ENCODE data around the gene TMSB4X. TPM values are rescaled to one million over a fixed set of nuclear protein-coding genes. Genes with fewer than 3 reads are reported as not detected.

TMSB4X gene
- total RNA-seq, 1 experiment from 2014 or later: 2,928 TPM

DNA sequence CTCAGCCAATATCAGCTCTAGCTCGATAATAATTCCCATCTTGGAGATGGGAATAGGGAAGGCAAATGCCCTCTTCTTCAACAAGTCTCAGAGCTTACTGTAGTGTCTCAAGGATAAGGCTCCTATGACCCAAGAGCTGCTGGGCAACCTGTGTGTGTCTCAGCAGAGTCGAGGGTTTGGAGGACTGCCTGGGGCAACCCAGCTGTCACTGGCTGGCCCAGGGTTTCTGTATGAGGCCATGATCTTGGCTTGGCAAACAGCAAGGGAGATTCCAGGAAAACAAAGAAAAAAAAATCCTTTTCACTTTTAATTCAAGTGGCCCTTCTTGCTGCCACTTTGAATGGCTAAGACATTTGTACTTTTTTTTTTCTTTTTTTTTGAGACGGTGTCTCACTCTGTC, 34.4 kb downstream of the TMSB4X start:
- ChIA-PET CTCF (no interaction called here), POLR2A (no interaction called here)
- BruUV-seq (replicated peaks): no TSS peak
- Histone ChIP-seq H3K27ac (ENCODE audit: low read length) (peak overlapping the region; percentile 69; the same call in 1 of the 2 replicates), H3K36me3 (ENCODE audit: control insufficient read depth, insufficient read depth, low read length) (no peaks in the 10 kb centered on the region), H3K4me1 (ENCODE audit: control insufficient read depth, insufficient read depth, low read length) (peaks cover 10% of the 10 kb centered on the region), H3K27me3 (ENCODE audit: control insufficient read depth, insufficient read depth, low read length) (no peaks in the 10 kb centered on the region), H3K4me3 (ENCODE audit: low read depth in 2 of 2, low read length in 2 of 2) (no peak overlapping the region), H3K9me3 (ENCODE audit: control insufficient read depth, insufficient read depth, low read depth, low read length) (no peaks in the 10 kb centered on the region)
- intact Hi-C loops (cut with micrococcal nuclease; ENCODE audit: unreplicated experiment): no loop called here
- DNase-seq (ENCODE audit: low read depth, low spot score) (no peak), ATAC-seq (no peak)
- TF ChIP-seq TCF7L2 (IDR thresholded peaks at IDR 0.05; ENCODE audit: low read depth, low read length) (no peak), POLR2AphosphoS5 (IDR thresholded peaks at IDR 0.05; ENCODE audit: low read depth, low read length) (no peak), SIN3A (IDR thresholded peaks at IDR 0.05; ENCODE audit: borderline replicate concordance, insufficient read depth, low read depth, low read length) (no peak)
- TF ChIP-seq, protein P1, sequence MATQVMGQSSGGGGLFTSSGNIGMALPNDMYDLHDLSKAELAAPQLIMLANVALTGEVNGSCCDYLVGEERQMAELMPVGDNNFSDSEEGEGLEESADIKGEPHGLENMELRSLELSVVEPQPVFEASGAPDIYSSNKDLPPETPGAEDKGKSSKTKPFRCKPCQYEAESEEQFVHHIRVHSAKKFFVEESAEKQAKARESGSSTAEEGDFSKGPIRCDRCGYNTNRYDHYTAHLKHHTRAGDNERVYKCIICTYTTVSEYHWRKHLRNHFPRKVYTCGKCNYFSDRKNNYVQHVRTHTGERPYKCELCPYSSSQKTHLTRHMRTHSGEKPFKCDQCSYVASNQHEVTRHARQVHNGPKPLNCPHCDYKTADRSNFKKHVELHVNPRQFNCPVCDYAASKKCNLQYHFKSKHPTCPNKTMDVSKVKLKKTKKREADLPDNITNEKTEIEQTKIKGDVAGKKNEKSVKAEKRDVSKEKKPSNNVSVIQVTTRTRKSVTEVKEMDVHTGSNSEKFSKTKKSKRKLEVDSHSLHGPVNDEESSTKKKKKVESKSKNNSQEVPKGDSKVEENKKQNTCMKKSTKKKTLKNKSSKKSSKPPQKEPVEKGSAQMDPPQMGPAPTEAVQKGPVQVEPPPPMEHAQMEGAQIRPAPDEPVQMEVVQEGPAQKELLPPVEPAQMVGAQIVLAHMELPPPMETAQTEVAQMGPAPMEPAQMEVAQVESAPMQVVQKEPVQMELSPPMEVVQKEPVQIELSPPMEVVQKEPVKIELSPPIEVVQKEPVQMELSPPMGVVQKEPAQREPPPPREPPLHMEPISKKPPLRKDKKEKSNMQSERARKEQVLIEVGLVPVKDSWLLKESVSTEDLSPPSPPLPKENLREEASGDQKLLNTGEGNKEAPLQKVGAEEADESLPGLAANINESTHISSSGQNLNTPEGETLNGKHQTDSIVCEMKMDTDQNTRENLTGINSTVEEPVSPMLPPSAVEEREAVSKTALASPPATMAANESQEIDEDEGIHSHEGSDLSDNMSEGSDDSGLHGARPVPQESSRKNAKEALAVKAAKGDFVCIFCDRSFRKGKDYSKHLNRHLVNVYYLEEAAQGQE (IDR thresholded peaks at IDR 0.05; ENCODE audit: insufficient read depth in 1 of 2, low read depth in 2 of 2, low read length in 1 of 2): no peak
- TF ChIP-seq, protein P2, sequence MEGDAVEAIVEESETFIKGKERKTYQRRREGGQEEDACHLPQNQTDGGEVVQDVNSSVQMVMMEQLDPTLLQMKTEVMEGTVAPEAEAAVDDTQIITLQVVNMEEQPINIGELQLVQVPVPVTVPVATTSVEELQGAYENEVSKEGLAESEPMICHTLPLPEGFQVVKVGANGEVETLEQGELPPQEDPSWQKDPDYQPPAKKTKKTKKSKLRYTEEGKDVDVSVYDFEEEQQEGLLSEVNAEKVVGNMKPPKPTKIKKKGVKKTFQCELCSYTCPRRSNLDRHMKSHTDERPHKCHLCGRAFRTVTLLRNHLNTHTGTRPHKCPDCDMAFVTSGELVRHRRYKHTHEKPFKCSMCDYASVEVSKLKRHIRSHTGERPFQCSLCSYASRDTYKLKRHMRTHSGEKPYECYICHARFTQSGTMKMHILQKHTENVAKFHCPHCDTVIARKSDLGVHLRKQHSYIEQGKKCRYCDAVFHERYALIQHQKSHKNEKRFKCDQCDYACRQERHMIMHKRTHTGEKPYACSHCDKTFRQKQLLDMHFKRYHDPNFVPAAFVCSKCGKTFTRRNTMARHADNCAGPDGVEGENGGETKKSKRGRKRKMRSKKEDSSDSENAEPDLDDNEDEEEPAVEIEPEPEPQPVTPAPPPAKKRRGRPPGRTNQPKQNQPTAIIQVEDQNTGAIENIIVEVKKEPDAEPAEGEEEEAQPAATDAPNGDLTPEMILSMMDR (IDR thresholded peaks at IDR 0.05): no peak
- in situ Hi-C loops (cut with HindIII; ENCODE audit: low pct_unique_long_range_greater_than_20kb, low sequenced_read_pairs): no loop called here

DNA sequence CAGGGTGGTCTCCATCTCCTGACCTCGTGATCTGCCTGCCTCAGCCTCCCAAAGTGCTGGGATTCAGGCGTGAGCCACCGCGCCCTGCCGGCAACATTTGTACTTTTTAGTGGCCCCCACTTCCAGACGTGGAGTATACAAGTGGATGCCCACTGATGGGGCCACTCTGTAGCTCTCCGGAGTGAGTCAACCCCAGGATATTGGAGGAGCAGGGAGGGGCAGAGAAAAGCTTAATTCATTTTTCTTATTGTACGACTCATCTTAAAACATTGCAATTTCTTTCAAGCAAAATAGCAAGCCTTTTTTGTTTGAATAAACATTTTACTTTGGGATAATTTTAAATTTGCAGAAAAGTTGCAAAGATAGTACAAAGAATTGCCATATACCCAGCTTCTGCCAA, 34.9 kb downstream of the TMSB4X start:
- intact Hi-C loops (cut with micrococcal nuclease; ENCODE audit: unreplicated experiment): no loop called here
- Histone ChIP-seq H3K27me3 (ENCODE audit: control insufficient read depth, insufficient read depth, low read length) (no peaks in the 10 kb centered on the region), H3K27ac (ENCODE audit: low read length) (no peak overlapping the region; the same call in 1 of the 2 replicates), H3K4me3 (ENCODE audit: low read depth in 2 of 2, low read length in 2 of 2) (no peak overlapping the region), H3K4me1 (ENCODE audit: control insufficient read depth, insufficient read depth, low read length) (peaks cover 10% of the 10 kb centered on the region), H3K9me3 (ENCODE audit: control insufficient read depth, insufficient read depth, low read depth, low read length) (no peaks in the 10 kb centered on the region), H3K36me3 (ENCODE audit: control insufficient read depth, insufficient read depth, low read length) (no peaks in the 10 kb centered on the region)
- no peak for ATAC-seq
- in situ Hi-C loops (cut with HindIII; ENCODE audit: low pct_unique_long_range_greater_than_20kb, low sequenced_read_pairs): no loop called here
- no peak for DNase-seq (ENCODE audit: low read depth, low spot score)
- no TSS peak for BruUV-seq (replicated peaks)
- POLR2A ChIA-PET: no interaction called here
- CTCF ChIA-PET: no interaction called here
- TF ChIP-seq, protein P1 (IDR thresholded peaks at IDR 0.05; ENCODE audit: insufficient read depth in 1 of 2, low read depth in 2 of 2, low read length in 1 of 2): no peak
- TF ChIP-seq, protein P2 (IDR thresholded peaks at IDR 0.05): no peak
- TF ChIP-seq POLR2AphosphoS5 (IDR thresholded peaks at IDR 0.05; ENCODE audit: low read depth, low read length) (no peak), TCF7L2 (IDR thresholded peaks at IDR 0.05; ENCODE audit: low read depth, low read length) (no peak), SIN3A (IDR thresholded peaks at IDR 0.05; ENCODE audit: borderline replicate concordance, insufficient read depth, low read depth, low read length) (no peak)

Measured in Panc1 (cell line).